ENCODE measurements around the gene RFC4.
"Not testable (repeated sequence)": the region's sequence is repeated elsewhere in the genome, so short reads cannot be mapped to it uniquely, and the experiment has no call there.

Gene RFC4

GRCh38 chr3:186825294-186825821 lies 19.1 kb upstream of the RFC4 start:
- peak in 1 of 2 donors; percentile 8 for DNase-seq (ENCODE audit: low read depth in 2 of 2, low spot score in 1 of 2)

GRCh38 chr3:186824430-186825139 lies 18.3 kb upstream of the RFC4 start:
- no peak for DNase-seq (ENCODE audit: low read depth in 2 of 2, low spot score in 1 of 2)

- DNase-seq (ENCODE audit: low read depth in 2 of 2, low spot score in 1 of 2), result no peak
Observed at GRCh38 chr3:186823386-186823785, 17.1 kb upstream of the RFC4 start.

GRCh38 chr3:186822388-186822759 lies 16.1 kb upstream of the RFC4 start:
- DNase-seq (ENCODE audit: low read depth in 2 of 2, low spot score in 1 of 2), result not testable (repeated sequence)

GRCh38 chr3:186821429-186822387 lies 15.4 kb upstream of the RFC4 start:
- no peak for DNase-seq (ENCODE audit: low read depth in 2 of 2, low spot score in 1 of 2)

- DNase-seq (ENCODE audit: low read depth in 2 of 2, low spot score in 1 of 2), result no peak
Observed at GRCh38 chr3:186818956-186819355, 12.7 kb upstream of the RFC4 start.

GRCh38 chr3:186818516-186818915 lies 12.2 kb upstream of the RFC4 start:
- no peak for DNase-seq (ENCODE audit: low read depth in 2 of 2, low spot score in 1 of 2)

- DNase-seq (ENCODE audit: low read depth in 2 of 2, low spot score in 1 of 2), result no peak
Observed at GRCh38 chr3:186815435-186815834, 9.2 kb upstream of the RFC4 start.

GRCh38 chr3:186814100-186814499 lies 7.8 kb upstream of the RFC4 start:
- DNase-seq (ENCODE audit: low read depth in 2 of 2, low spot score in 1 of 2), result no peak

GRCh38 chr3:186811313-186811712 lies 5.0 kb upstream of the RFC4 start:
- DNase-seq (ENCODE audit: low read depth in 2 of 2, low spot score in 1 of 2), result not testable (repeated sequence)

- DNase-seq (ENCODE audit: low read depth in 2 of 2, low spot score in 1 of 2), result no peak
Observed at GRCh38 chr3:186810336-186810996, 4.2 kb upstream of the RFC4 start.

- no peak for DNase-seq (ENCODE audit: low read depth in 2 of 2, low spot score in 1 of 2)
Observed at GRCh38 chr3:186807231-186807630, 949 bp upstream of the RFC4 start.

- not testable (repeated sequence) for DNase-seq (ENCODE audit: low read depth in 2 of 2, low spot score in 1 of 2)
Observed at GRCh38 chr3:186803447-186803846, 2.8 kb downstream of the RFC4 start.

GRCh38 chr3:186802701-186803100 lies 3.6 kb downstream of the RFC4 start:
- DNase-seq (ENCODE audit: low read depth in 2 of 2, low spot score in 1 of 2), result no peak

- DNase-seq (ENCODE audit: low read depth in 2 of 2, low spot score in 1 of 2), result no peak
Observed at GRCh38 chr3:186800285-186800684, 6.0 kb downstream of the RFC4 start.

- no peak for DNase-seq (ENCODE audit: low read depth in 2 of 2, low spot score in 1 of 2)
Observed at GRCh38 chr3:186798239-186798874, 7.9 kb downstream of the RFC4 start.

GRCh38 chr3:186790261-186790981 lies 15.9 kb downstream of the RFC4 start:
- DNase-seq (ENCODE audit: low read depth in 2 of 2, low spot score in 1 of 2), result no peak

- DNase-seq (ENCODE audit: low read depth in 2 of 2, low spot score in 1 of 2), result no peak
Observed at GRCh38 chr3:186789554-186790260, 16.6 kb downstream of the RFC4 start.

GRCh38 chr3:186788482-186789370 lies 17.6 kb downstream of the RFC4 start:
- no peak for DNase-seq (ENCODE audit: low read depth in 2 of 2, low spot score in 1 of 2)
